MCF 10A (cell line): ENCODE data around the gene SMIM14. TPM values are rescaled to one million over a fixed set of nuclear protein-coding genes. Genes with fewer than 3 reads are reported as not detected.

Experiments
- Bru-seq: library from RNA; stranded (reverse); fragments of 400-500 nt; gene quantifications from one replicate; lab custom pipeline; 2021; lab: Mats Ljungman, UMichigan
- BruChase-seq, 2 experiments: library from RNA; stranded (reverse); fragments of 400-500 nt; gene quantifications; one replicate each; lab custom pipeline; 2021; lab: Mats Ljungman, UMichigan
- BruUV-seq: library from RNA; stranded (reverse); fragments of 400-500 nt; replicated peaks from 2 replicates; lab custom pipeline; 2021; lab: Mats Ljungman, UMichigan
- CTCF ChIA-PET: fragments of 300-600 bp; sonication (Branson Sonifier 250); formaldehyde crosslinking; extraction: SDS; loops from one replicate; lab custom pipeline; 2021; ENCODE audit warnings: antibody characterized with exemption, inconsistent platforms; lab: Yijun Ruan, JAX
- POLR2A ChIA-PET: fragments of 300-600, 350-650 bp; sonication (Branson Sonifier 250); formaldehyde crosslinking; extraction: SDS; loops from one replicate; lab custom pipeline; 2020; ENCODE audit warnings: antibody characterized with exemption, inconsistent platforms; lab: Yijun Ruan, JAX
- DNase-seq: peaks from one replicate; pipeline ENCODE4 v3.0.0-alpha.2; 2018; ENCODE audit not compliant: unreplicated experiment
- H3K27ac Mint-ChIP-seq: one replicate; pipeline ENCODE4 v1.8.0; 2022; ENCODE audit warnings: mild to moderate bottlenecking, low read depth, mixed read lengths; ENCODE audit not compliant: unreplicated experiment
- H3K27me3 Mint-ChIP-seq: one replicate; pipeline ENCODE4 v1.8.0; 2022; ENCODE audit warnings: mixed read lengths; ENCODE audit not compliant: insufficient read depth, unreplicated experiment
- H3K36me3 Mint-ChIP-seq: one replicate; pipeline ENCODE4 v1.8.0; 2022; ENCODE audit warnings: mild to moderate bottlenecking, moderate library complexity, mixed read lengths; ENCODE audit not compliant: insufficient read depth, unreplicated experiment
- H3K4me1 Mint-ChIP-seq: one replicate; pipeline ENCODE4 v1.8.0; 2022; ENCODE audit warnings: mixed read lengths; ENCODE audit not compliant: insufficient read depth, unreplicated experiment
- H3K4me3 Mint-ChIP-seq: one replicate; pipeline ENCODE4 v1.8.0; 2022; ENCODE audit warnings: mild to moderate bottlenecking, moderate library complexity, mixed read lengths; ENCODE audit not compliant: unreplicated experiment
- H3K9me3 Mint-ChIP-seq: one replicate; pipeline ENCODE4 v1.8.0; 2022; ENCODE audit warnings: mixed read lengths; ENCODE audit not compliant: unreplicated experiment
- intact Hi-C: fragments of 100-400 bp; cut with micrococcal nuclease; formaldehyde crosslinking; loops from 2 replicates; pipeline ENCODE4 v1.14.1; 2022
- long read RNA-seq: library from polyadenylated mRNA; stranded (forward); transcript quantifications from one replicate; pipeline ENCODE4 v2.0.0, GENCODE V29; 2022
- total RNA-seq: library from RNA; stranded (reverse); gene quantifications from 2 replicates; pipeline ENCODE4 v1.2.3, GENCODE V29; 2022
- TF ChIP-seq, protein P1 (sequence below): fragments of 200-600 bp; IDR thresholded peaks from one replicate; pipeline ENCODE4 v1.8.0; 2022; ENCODE audit warnings: antibody characterized with exemption, mild to moderate bottlenecking; ENCODE audit not compliant: unreplicated experiment

Gene SMIM14
- 27.3 and 36.0 TPM in 2 replicates for total RNA-seq
- Bru-seq, nascent RNA, result percentile 65 among the genes with signal in this experiment
- percentile 79 among the genes with signal in this experiment for BruChase-seq, experiment 1, labeled RNA remaining after a 6-hour chase
- BruChase-seq, experiment 2, labeled RNA remaining after a 2-hour chase, result percentile 69 among the genes with signal in this experiment
- long read RNA-seq, full-length matches to known transcripts, result 94 of 119 reads
- long read RNA-seq, partial matches to known transcripts, result 1 of 119 reads
- long read RNA-seq, other reads (novel, unspliced or antisense), result 24 of 119 reads

DNA sequence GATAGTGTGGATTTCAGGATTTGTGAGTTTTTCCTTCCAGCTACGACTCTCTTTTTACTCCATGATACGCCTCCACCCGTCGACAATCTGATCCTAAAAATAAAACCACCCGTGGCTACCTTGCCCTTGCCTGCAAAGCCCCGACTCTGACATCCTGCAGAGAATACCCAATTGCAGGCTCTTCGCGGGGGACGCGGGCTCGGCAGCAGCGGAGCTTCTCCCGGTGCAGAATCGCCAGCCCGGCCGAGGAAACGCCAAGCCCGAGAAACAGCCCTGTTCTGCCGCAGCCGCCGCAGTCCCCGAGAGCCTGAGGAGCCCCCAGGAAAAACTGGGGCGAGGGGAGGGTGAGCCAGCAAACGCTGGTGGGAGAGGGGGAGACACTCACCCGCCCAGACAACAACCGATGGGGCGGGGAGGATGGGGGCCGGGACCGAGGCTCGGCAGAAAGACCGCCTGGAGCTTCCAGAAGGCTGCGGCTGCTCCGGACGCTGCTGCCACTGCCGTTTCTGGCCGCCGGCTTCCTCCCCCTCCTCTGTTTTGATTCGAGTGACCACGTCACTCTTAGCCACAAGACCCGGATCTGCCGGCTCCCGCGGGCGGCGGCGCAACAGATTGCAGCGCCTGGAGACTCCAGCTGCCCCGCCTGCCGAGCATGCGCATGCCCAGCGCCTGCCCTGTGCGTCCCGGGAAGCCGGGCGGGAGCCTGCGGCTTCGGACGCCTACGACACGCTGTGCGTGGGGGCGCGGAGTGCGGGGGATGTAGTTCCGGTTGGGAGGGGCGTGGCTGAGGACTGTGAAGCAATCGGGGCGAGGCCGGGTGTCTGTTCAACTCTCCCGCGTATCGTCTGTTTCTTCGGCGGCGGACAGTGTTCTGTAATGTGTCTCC is at the start of gene SMIM14:
SMIM14 (minus strand) TSS at position 512 of the 886 bp plus-strand sequence. CDS start 33,720 bp downstream, outside the sequence.
- TF ChIP-seq, protein P1, sequence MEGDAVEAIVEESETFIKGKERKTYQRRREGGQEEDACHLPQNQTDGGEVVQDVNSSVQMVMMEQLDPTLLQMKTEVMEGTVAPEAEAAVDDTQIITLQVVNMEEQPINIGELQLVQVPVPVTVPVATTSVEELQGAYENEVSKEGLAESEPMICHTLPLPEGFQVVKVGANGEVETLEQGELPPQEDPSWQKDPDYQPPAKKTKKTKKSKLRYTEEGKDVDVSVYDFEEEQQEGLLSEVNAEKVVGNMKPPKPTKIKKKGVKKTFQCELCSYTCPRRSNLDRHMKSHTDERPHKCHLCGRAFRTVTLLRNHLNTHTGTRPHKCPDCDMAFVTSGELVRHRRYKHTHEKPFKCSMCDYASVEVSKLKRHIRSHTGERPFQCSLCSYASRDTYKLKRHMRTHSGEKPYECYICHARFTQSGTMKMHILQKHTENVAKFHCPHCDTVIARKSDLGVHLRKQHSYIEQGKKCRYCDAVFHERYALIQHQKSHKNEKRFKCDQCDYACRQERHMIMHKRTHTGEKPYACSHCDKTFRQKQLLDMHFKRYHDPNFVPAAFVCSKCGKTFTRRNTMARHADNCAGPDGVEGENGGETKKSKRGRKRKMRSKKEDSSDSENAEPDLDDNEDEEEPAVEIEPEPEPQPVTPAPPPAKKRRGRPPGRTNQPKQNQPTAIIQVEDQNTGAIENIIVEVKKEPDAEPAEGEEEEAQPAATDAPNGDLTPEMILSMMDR, result no peak
- BruUV-seq, result no TSS peak
- peak; percentile 98 for DNase-seq
- intact Hi-C loops, result loop anchor here (1.0 to 2.0 kb wide), 3 partner anchors 111 to 338 kb away; partner anchors contain the start of genes PDS5A and UGDH
- peak within 1 kb of the TSS; percentile 87 for H3K4me3 Mint-ChIP-seq
- H3K27ac Mint-ChIP-seq, result peak within 1 kb of the TSS; percentile 95
- ChIA-PET POLR2A (interaction anchor here (0.6 to 5.0 kb wide), 45 partner anchors 9 to 682 kb away, joined by 3 to 112 read pairs (median 5); partner anchors contain the start of genes LIAS, PDS5A, RFC1 and RPL9), CTCF (interaction anchor here (0.6 to 1.5 kb wide), 5 partner anchors 15 to 600 kb away, joined by 3 to 7 read pairs (median 3); no protein-coding TSS in a partner anchor)
- peaks cover 10% of the 10 kb centered on the region for H3K36me3 Mint-ChIP-seq
- peaks cover 15% of the 10 kb centered on the region for H3K4me1 Mint-ChIP-seq
- H3K27me3 Mint-ChIP-seq, result no peaks in the 10 kb centered on the region
- H3K9me3 Mint-ChIP-seq, result no peaks in the 10 kb centered on the region

- no TSS peak for BruUV-seq
- Mint-ChIP-seq H3K4me3 (no peak overlapping the region), H3K27me3 (no peaks in the 10 kb centered on the region), H3K9me3 (no peaks in the 10 kb centered on the region), H3K4me1 (no peaks in the 10 kb centered on the region), H3K36me3 (no peaks in the 10 kb centered on the region), H3K27ac (no peak overlapping the region)
- ChIA-PET CTCF (interaction anchor here (0.6 to 1.3 kb wide), 3 partner anchors 9 to 623 kb away, joined by 3 to 5 read pairs (median 3); no protein-coding TSS in a partner anchor), POLR2A (no interaction called here)
- TF ChIP-seq, protein P1, result no peak
- no peak for DNase-seq
- intact Hi-C loops, result no loop called here
Observed at GRCh38 chr4:39687014-39687413, 48.3 kb upstream of the SMIM14 start.

DNA sequence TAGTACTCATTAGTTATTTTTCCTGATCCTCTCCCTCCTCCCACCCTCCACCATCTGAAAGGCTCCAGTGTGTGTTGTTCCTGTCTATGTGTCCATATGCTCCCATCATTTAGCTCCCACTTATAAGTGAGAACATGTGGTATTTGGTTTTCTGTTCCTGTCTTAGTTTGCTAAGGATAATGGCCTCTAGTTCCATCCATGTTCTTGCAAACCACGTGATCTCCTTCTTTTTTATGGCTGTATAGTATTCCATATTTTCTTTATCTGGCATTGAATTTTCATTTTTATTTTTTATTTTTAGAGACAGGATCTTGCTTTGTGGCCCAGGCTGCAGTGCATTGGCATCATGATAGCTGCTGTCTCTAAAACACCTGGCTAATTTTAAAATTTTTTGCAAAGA is 47.3 kb upstream of the SMIM14 start:
- Mint-ChIP-seq H3K36me3 (no peaks in the 10 kb centered on the region), H3K4me3 (no peak overlapping the region), H3K9me3 (no peaks in the 10 kb centered on the region), H3K27ac (no peak overlapping the region), H3K27me3 (no peaks in the 10 kb centered on the region), H3K4me1 (no peaks in the 10 kb centered on the region)
- CTCF ChIA-PET, result no interaction called here
- intact Hi-C loops, result no loop called here
- TF ChIP-seq, protein P1, result no peak
- POLR2A ChIA-PET, result no interaction called here
- no TSS peak for BruUV-seq
- no peak for DNase-seq
